HPDE6-E6E7 (cell line): ENCODE measurements around the gene F13A1.

Experiments used
- DNase-seq: peaks from one replicate; pipeline ENCODE4 v3.0.0; 2011; ENCODE audit warnings: missing footprints; ENCODE audit errors: extremely low spot score

Gene F13A1

GRCh38 chr6:6193221-6193745, 127.2 kb downstream of the F13A1 start:
- no peak for DNase-seq

DNA sequence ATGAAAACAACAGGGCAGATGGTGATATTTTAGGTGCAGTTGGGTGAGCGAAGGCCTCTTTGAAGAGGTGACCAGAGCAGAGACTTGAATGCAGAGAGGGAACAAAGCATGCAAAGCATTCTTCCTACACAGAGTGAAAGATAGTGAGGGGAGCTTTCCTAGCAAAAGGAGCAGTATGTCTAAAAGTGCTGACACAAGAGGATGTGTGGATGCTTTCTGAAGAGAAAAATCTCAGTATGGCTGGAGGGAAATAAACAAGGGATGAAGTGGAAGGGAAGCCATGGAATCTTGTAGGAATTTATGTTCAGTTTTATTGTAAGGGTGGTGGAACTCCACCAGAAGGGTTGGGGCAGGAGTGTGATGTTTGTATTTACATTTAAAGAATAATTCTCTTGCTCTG, 128.6 kb downstream of the F13A1 start:
- no peak for DNase-seq

DNA sequence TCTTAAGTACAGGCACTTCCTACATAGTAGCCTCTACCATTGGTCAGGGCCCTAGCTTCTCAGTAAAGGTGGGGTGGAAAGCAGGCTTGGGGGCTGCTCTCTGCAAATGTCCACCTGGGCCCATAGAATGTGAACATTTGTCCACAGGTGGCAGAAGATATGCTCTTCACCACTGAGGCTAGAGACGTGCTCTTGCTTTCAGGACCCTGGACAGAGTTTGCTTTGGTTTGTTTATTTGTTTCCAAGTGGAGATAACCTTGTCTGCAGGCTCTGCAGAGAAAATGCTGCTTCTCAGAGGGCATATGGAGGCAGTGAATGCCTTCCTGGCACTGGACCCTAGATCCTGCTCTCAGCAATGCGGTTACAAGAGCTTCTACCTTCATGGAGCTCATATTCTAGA, 129.0 kb downstream of the F13A1 start:
- DNase-seq: no peak

- no peak for DNase-seq
Measured at GRCh38 chr6:6180684-6181083, 139.8 kb downstream of the F13A1 start.

DNA sequence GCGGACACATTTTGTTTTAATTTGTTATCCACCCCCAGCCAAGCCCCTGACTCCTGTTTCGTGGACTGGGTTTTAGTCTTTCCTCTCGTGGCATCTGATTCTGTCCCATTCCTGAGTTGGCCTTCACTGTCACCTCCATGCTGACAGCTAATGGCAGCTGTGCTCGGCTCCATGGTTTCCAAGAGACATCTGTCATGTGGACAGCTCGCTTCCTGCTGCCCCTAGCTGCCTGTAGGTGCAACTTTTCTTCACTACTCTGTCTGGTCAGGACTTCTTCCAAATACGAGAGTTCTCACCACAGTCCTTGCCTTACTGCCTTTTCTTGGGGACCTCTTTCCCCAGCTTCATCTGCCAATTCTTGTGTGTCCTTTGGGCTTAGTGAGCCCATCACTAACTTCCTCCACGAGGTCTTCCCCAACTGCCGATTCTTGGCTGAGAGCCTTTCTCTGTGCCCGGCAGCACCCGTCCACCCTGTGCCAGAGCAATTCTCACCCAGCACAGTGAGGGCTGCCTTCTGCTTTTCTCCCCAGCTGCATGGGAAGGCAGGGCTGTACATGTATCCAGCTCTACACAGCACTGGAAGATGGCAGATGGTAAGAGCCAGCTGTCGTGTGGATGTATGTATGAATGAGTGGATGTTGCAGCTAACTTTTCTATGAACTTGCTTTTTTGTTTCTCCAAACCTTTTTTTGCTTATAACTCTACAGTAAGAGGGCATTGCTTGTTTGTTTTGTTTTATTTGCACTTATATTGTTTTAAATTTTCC, 140.4 kb downstream of the F13A1 start:
- no peak for DNase-seq

GRCh38 chr6:6178795-6179194, 141.7 kb downstream of the F13A1 start:
- no peak for DNase-seq

- DNase-seq: no peak
Measured at GRCh38 chr6:6177754-6178153, 142.7 kb downstream of the F13A1 start.

GRCh38 chr6:6176586-6177228, 143.8 kb downstream of the F13A1 start:
- DNase-seq: no peak

DNA sequence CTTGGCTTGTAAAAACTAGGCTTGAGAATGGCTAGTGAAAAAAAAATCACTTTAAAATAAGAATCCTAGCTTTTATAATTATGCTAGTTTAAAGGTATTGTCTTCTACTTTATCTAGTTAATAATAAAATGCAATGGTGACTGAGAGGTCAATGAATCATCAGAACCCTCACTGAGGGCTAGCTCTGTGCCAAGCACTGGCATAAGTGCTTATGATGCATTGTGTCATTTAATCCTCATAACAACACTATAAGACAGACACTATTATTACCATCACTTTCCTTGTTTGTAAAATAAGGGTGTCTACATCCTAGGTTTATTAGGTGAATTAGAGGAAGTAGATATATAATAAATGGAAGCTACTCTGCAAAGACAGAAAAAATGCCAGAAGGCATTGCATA, 144.3 kb downstream of the F13A1 start:
- DNase-seq: no peak

DNA sequence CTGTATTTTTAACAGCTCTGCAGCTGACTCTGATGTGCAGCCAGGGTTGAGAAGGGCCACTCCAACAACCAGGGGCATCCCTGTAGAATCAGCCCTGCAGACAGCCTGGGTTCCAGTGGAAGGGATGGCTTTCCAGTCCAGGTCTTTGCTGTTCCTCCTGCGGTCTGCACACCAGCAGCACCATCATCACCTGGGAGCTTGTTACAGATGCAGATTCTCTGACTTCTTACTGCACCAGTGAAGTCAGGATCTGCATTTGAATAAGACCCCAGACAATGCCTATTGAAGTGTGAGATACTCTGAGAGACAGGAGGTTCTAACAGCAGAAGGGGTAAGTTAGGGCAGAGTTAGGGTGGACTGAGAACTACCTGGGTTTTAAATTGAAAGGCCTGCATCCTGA, 151.3 kb downstream of the F13A1 start:
- no peak for DNase-seq

GRCh38 chr6:6166064-6166463, 154.4 kb downstream of the F13A1 start:
- no peak for DNase-seq

DNA sequence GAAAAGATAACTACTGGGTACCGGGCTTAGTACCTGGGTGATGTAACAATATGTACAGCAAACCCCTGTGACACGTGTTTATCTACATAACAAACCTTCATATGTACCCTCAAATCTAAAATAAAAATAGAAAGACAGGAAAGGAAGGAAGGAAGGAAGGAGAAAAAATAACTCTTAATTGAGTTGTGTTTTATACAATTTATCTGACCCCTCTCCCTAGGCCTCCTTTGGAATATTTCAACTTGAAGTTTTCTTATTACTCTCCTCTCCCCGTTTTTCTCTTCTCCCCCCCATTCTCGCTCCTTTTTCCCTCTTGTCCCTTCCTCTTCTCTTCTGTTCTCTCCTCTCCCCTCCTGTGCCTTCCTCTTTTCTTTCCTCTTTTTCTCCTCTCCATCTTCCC, 156.1 kb downstream of the F13A1 start:
- no peak for DNase-seq

DNA sequence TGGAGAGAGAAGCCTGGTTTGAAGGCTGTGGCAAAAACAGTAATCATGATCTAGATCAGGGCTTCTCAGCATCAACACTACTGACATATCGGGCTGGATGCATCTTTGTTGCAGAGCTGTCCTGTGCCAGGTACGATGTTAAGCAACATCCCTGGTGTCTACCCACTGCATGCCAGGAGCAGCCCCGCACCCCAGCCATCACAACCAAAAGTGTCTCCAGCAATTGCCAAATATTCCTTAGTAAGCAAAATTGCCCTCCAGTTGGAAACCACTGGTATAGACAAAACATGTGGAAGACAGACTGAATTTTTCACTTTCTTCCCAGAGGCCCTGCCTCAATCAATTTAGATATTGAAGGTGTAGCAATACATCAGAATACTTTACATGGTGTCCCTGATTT, 166.1 kb downstream of the F13A1 start:
- no peak for DNase-seq

GRCh38 chr6:6152060-6152459, 168.4 kb downstream of the F13A1 start:
- DNase-seq: no peak

DNA sequence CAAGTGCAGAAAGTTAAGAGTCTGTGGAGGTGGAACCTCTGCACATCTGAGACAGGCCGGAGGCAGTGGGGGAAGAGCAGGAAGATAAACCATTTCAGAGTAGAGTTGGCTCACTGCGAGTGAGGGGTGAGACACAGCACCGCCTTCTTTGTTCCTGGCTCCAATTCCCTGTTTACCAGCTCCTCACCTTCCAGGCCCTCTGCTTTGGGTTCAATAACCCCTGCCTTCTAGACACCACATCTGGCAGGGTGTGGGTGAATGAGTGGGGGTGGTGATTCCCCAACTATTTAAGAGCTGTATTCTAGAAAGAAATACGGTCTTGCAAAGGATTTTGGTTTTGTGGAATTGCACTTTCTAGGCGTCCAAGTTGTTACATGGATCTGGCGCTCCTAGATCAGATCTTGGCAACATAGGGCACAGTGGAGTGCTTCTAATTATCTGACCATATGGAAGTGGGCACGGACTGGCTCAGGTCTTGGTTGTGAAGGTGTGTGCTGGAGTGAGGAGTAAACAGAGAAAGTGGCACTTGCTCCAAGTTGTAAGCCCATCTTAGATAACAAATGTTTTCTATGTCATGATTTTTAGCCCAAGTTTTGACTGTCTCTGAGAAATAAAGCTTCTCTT, 172.2 kb downstream of the F13A1 start:
- no peak for DNase-seq

DNA sequence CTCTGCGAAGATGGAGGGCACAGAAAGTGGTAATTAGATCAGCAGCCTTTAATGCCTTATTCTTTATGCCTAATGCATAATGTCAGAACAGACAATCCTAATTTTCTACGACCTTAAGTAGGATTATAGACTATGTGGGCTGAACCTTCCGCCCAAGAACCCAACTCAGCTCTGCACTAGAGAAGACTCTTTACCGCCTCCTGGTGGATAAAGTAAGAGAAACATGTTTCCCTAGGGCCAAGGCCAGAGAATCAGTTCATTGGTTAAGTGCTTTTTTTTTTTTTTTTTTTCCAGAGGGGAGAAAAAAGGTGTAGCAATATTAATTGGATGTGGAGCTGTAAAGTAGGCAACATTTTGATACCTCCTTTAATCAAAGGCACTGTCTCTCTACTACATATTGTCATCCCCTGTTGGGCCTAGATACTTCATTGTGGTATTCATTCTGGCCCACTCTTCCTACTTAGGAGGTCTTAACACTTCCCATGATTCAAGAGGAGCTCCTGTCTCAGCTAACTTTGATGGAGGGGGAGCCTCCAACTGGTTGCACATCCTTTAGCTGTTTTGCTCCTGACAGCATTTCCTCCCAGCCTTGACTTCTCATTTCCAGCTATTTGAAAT, 188.9 kb downstream of the F13A1 start:
- DNase-seq: no peak

GRCh38 chr6:6125495-6125894, 195.0 kb downstream of the F13A1 start:
- no peak for DNase-seq

DNA sequence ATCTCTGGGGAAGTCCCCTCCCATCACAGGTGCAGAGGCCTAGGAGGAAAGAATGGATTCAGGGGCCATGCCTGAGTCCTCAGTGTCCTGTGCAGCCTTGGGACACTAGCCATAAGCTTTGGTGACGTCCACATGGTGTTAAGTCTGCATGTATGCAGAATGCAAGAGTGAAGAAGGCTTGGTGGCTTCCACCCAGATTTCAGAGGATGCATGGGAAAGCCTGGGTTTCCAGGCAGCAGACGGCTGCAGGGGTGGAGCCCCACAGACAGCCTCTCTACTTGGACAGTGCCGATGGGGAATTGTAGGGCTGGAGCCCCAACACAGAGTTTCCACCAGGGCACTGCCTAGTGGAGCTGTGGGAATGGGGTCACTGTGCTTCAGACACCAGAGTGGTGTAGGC, 196.7 kb downstream of the F13A1 start:
- DNase-seq: no peak

GRCh38 chr6:6121943-6122342, 198.5 kb downstream of the F13A1 start:
- no peak for DNase-seq

- DNase-seq: no peak
Measured at GRCh38 chr6:6105472-6106036, 214.9 kb downstream of the F13A1 start.
